ENCODE results near the gene RAPGEF1.

RAPGEF1 gene

GRCh38 chr9:131739133-131739958, 530 bp downstream of the RAPGEF1 start:
- peak overlapping the region; percentile 85 for H3K27ac ChIP-seq (ENCODE audit: extremely low read depth, low read depth, low read length)
- ChIA-PET POLR2A (interaction anchor here (0.8 to 1.6 kb wide), 6 partner anchors 20 to 148 kb away, joined by 3 to 6 read pairs (median 4); no protein-coding TSS in a partner anchor), CTCF (interaction anchor here (0.5 to 9.6 kb wide), 44 partner anchors 9 to 673 kb away, joined by 3 to 193 read pairs (median 4); no protein-coding TSS in a partner anchor)
- TF ChIP-seq ZBTB26 (tag by site-specific recombination; optimal IDR thresholded peaks at IDR 0.05) (peak; percentile 58), ZNF843 (tag by site-specific recombination; IDR thresholded peaks at IDR 0.05) (no peak), PRDM4 (tag by site-specific recombination; IDR thresholded peaks at IDR 0.05) (no peak), MEIS1 (CRISPR knock-in tag; IDR thresholded peaks at IDR 0.05; ENCODE audit: borderline replicate concordance) (no peak), ZBTB20 (tag by site-specific recombination; IDR thresholded peaks at IDR 0.05) (peak; percentile 73; the same call in 1 of the 2 replicates), ZNF140 (tag by site-specific recombination; IDR thresholded peaks at IDR 0.05) (no peak), ZNF341 (tag by site-specific recombination; IDR thresholded peaks at IDR 0.05; ENCODE audit: low read depth) (no peak), ZFP37 (tag by site-specific recombination; IDR thresholded peaks at IDR 0.05) (no peak), ZNF629 (tag by site-specific recombination; IDR thresholded peaks at IDR 0.05) (0 out of 2 replicates have a peak, but pooled peaks have one; percentile 13), ZNF2 (tag by site-specific recombination; IDR thresholded peaks at IDR 0.05) (no peak), ZBTB44 (tag by site-specific recombination; IDR thresholded peaks at IDR 0.05) (no peak), ZNF146 (tag by site-specific recombination; IDR thresholded peaks at IDR 0.05) (no peak), ZNF544 (tag by site-specific recombination; IDR thresholded peaks at IDR 0.05) (no peak), ZBTB17 (tag by site-specific recombination; IDR thresholded peaks at IDR 0.05) (peak; percentile 54), KLF8 (tag by site-specific recombination; IDR thresholded peaks at IDR 0.05) (no peak)
- TF ChIP-seq, protein P1, sequence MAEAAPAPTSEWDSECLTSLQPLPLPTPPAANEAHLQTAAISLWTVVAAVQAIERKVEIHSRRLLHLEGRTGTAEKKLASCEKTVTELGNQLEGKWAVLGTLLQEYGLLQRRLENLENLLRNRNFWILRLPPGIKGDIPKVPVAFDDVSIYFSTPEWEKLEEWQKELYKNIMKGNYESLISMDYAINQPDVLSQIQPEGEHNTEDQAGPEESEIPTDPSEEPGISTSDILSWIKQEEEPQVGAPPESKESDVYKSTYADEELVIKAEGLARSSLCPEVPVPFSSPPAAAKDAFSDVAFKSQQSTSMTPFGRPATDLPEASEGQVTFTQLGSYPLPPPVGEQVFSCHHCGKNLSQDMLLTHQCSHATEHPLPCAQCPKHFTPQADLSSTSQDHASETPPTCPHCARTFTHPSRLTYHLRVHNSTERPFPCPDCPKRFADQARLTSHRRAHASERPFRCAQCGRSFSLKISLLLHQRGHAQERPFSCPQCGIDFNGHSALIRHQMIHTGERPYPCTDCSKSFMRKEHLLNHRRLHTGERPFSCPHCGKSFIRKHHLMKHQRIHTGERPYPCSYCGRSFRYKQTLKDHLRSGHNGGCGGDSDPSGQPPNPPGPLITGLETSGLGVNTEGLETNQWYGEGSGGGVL (tag by site-specific recombination; IDR thresholded peaks at IDR 0.05): peak; percentile 76
- TF ChIP-seq, protein P2, sequence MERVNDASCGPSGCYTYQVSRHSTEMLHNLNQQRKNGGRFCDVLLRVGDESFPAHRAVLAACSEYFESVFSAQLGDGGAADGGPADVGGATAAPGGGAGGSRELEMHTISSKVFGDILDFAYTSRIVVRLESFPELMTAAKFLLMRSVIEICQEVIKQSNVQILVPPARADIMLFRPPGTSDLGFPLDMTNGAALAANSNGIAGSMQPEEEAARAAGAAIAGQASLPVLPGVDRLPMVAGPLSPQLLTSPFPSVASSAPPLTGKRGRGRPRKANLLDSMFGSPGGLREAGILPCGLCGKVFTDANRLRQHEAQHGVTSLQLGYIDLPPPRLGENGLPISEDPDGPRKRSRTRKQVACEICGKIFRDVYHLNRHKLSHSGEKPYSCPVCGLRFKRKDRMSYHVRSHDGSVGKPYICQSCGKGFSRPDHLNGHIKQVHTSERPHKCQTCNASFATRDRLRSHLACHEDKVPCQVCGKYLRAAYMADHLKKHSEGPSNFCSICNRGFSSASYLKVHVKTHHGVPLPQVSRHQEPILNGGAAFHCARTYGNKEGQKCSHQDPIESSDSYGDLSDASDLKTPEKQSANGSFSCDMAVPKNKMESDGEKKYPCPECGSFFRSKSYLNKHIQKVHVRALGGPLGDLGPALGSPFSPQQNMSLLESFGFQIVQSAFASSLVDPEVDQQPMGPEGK (tag by site-specific recombination; IDR thresholded peaks at IDR 0.05): 0 out of 2 replicates have a peak, but pooled peaks have one; percentile 44
- TF ChIP-seq, protein P3, sequence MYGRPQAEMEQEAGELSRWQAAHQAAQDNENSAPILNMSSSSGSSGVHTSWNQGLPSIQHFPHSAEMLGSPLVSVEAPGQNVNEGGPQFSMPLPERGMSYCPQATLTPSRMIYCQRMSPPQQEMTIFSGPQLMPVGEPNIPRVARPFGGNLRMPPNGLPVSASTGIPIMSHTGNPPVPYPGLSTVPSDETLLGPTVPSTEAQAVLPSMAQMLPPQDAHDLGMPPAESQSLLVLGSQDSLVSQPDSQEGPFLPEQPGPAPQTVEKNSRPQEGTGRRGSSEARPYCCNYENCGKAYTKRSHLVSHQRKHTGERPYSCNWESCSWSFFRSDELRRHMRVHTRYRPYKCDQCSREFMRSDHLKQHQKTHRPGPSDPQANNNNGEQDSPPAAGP (tag by site-specific recombination; IDR thresholded peaks at IDR 0.05): no peak
- TF ChIP-seq, protein P4, sequence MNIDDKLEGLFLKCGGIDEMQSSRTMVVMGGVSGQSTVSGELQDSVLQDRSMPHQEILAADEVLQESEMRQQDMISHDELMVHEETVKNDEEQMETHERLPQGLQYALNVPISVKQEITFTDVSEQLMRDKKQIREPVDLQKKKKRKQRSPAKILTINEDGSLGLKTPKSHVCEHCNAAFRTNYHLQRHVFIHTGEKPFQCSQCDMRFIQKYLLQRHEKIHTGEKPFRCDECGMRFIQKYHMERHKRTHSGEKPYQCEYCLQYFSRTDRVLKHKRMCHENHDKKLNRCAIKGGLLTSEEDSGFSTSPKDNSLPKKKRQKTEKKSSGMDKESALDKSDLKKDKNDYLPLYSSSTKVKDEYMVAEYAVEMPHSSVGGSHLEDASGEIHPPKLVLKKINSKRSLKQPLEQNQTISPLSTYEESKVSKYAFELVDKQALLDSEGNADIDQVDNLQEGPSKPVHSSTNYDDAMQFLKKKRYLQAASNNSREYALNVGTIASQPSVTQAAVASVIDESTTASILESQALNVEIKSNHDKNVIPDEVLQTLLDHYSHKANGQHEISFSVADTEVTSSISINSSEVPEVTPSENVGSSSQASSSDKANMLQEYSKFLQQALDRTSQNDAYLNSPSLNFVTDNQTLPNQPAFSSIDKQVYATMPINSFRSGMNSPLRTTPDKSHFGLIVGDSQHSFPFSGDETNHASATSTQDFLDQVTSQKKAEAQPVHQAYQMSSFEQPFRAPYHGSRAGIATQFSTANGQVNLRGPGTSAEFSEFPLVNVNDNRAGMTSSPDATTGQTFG (tag by site-specific recombination; IDR thresholded peaks at IDR 0.05; ENCODE audit: borderline replicate concordance): no peak
- TF ChIP-seq, protein P5, sequence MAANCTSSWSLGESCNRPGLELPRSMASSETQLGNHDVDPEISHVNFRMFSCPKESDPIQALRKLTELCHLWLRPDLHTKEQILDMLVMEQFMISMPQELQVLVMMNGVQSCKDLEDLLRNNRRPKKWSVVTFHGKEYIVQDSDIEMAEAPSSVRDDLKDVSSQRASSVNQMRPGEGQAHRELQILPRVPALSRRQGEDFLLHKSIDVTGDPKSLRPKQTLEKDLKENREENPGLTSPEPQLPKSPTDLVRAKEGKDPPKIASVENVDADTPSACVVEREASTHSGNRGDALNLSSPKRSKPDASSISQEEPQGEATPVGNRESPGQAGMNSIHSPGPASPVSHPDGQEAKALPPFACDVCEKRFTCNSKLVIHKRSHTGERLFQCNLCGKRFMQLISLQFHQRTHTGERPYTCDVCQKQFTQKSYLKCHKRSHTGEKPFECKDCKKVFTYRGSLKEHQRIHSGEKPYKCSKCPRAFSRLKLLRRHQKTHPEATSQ (tag by site-specific recombination; IDR thresholded peaks at IDR 0.05): no peak

More at GRCh38 chr9:131739133-131739958, 530 bp downstream of the RAPGEF1 start:
- Histone ChIP-seq H3K36me3 (ENCODE audit: control insufficient read depth in 2 of 2, insufficient read depth in 1 of 2, low read length in 2 of 2) (no peaks in the 10 kb centered on the region), H3K4me3 (ENCODE audit: low read depth, low read length) (peak overlapping the region; percentile 51), H3K4me1 (ENCODE audit: control insufficient read depth, insufficient read depth, low read length) (peaks cover 13% of the 10 kb centered on the region), H3K9me3 (ENCODE audit: control insufficient read depth, insufficient read depth, low read depth, low read length) (no peaks in the 10 kb centered on the region)
